GM12875 (cell line): ENCODE results near the gene MEIS2.

Experiments used
- H3K4me3 ChIP-seq: one replicate; pipeline ENCODE4 v1.5.1; 2011; ENCODE audit warnings: low read depth, low read length, control low read depth
- TF ChIP-seq, protein P1 (sequence below): IDR thresholded peaks from 2 replicates; pipeline ENCODE4 v1.5.1; 2011; ENCODE audit warnings: low read depth, mild to moderate bottlenecking, control low read depth, inconsistent platforms, low read length, moderate library complexity, borderline replicate concordance; ENCODE audit not compliant: insufficient read depth

The MEIS2 gene

DNA sequence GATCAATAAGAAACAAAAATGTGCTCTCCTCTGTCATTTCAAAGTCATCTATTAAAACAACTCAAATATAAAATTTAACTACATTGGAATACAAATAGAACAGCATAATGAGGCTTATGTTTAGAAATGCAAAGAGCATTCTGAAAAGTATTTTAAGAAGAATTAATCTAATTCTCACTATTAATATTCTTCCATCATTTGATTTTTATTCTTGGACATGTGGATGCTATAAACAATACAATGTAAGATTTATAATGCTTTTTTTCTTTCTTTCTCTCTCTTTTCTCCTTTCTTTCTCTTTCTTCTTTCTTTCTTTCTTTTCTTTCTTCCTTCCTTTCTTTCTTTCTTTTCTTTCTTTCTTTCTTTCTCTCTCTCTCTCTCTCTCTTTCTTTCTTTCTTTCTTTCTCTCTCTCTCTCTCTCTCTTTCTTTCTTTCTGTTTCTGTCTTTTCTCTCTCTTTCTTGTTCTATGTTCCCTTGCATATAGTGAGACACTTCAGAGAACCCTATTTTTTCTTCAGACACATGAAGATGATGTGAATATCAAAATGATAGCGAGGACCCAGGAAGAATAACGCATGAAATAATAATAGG is 32.6 kb upstream of the MEIS2 start:
- H3K4me3 ChIP-seq = no peak overlapping the region
- TF ChIP-seq, protein P1, sequence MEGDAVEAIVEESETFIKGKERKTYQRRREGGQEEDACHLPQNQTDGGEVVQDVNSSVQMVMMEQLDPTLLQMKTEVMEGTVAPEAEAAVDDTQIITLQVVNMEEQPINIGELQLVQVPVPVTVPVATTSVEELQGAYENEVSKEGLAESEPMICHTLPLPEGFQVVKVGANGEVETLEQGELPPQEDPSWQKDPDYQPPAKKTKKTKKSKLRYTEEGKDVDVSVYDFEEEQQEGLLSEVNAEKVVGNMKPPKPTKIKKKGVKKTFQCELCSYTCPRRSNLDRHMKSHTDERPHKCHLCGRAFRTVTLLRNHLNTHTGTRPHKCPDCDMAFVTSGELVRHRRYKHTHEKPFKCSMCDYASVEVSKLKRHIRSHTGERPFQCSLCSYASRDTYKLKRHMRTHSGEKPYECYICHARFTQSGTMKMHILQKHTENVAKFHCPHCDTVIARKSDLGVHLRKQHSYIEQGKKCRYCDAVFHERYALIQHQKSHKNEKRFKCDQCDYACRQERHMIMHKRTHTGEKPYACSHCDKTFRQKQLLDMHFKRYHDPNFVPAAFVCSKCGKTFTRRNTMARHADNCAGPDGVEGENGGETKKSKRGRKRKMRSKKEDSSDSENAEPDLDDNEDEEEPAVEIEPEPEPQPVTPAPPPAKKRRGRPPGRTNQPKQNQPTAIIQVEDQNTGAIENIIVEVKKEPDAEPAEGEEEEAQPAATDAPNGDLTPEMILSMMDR = no peak

DNA sequence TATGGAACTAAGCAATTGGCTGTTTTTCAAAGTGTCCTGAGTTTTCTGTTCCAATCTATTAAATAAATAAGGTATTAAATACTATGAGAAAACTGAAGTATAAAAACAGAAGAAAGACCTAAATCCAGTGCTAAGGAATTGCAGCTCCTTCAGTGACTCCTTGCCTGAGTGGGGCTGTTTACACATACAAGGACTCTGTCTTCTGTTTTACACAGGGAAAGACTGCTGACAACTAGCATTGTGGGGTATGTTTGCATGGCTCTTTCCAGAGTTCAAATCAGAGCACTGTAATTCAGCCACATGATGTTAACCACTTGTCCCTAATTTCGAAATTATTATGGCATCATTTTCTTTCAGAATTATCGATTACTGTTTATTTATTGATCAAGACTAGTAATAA is 31.3 kb upstream of the MEIS2 start:
- H3K4me3 ChIP-seq = no peak overlapping the region
- TF ChIP-seq, protein P1 = no peak

DNA sequence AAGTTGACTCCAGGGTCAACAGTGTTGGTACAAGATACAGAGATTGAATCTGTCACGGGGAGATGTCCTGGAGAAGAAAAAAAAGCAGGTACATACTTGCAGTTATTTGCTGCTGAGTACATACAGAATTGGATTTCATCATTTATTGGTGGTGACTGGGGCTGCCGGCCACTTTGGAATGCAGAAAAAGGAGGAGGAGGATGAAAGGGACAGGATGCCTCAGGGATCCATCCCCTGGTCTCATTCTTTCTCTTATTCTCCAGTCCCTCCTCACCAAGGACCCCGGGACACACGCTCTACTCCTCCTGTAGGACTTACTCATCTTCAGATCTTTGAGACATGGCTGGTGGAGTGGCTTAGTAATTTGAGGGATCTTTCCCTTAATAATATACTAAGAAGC is 30.0 kb upstream of the MEIS2 start:
- no peak overlapping the region for H3K4me3 ChIP-seq
- TF ChIP-seq, protein P1 = no peak

DNA sequence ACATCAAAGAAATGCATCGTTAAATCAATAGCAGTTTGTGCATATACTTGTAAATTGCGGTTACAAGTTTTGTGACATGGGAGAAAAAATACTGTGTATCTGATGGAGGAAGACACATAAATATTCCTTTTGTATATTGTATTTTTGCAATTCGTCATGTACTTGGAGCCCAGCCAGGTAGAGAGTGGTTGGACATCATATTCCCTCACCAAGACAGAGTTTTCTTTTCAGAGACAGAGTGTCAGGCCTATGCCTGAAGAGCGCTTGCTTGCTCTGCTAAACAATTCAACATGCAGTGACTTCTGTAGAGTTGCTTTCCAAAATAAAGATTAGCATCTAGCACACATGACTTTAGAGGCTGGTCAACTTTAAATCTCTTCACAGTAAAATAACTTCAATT is 24.8 kb upstream of the MEIS2 start:
- TF ChIP-seq, protein P1 = no peak
- H3K4me3 ChIP-seq = no peak overlapping the region

DNA sequence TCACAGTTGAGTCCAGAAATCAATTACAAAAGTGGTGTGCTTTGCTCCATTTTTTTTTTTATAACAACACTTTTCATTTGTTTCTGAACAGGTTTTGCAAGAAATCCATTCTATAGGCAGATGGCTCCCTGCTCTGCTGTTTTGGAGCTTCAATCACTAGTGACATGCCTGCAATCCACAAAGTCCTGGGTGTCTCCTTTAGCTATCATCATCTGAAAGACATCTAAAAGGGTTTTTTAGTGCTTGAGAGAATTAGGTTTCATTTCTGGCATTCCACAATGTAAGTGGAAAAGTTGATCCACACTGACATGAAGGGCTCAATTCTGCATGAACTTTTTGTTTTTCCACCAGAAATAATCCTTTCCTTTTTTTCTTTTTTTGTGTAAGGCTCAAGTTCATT is 24.0 kb upstream of the MEIS2 start:
- TF ChIP-seq, protein P1 = no peak
- H3K4me3 ChIP-seq = no peak overlapping the region

DNA sequence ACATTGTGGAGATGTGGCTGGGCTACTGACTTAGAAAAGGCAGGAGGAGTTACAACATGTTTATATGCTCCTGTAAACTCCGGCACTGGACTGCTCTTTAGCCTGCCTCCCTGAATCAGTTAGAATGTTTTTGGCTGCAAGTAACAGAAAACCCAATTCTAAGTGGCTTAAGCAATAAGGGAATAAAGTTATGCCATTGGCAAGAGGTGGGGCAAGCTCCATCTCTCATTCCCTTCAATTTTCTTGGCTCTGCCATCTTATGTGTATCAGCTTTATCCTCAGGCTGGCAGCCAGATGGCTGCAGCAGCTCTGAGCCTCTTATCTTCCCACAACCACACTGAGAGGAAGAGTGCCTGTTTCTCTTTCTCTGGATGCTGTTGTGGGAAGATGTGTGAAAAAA is 22.4 kb upstream of the MEIS2 start:
- no peak overlapping the region for H3K4me3 ChIP-seq

DNA sequence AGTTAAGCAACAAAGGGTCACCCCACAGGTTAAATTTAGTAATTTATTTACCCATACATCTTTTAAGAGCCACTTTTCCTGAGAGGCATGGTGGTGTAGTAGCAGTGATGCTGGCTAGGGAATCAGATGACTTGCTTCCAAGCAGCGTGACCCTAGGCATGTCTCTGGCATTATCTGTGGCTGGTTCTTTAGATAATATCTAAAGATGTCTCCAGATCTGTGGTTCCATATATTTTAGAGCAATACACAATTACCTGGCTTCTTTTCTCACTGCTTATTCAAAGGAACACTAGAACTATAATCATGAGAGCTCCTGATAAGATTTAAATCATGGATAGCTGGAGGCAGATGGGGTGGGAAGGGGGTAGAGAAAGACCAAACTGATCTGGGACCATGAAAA is 21.1 kb upstream of the MEIS2 start:
- H3K4me3 ChIP-seq = no peak overlapping the region
- TF ChIP-seq, protein P1 = no peak

More for the DNA sequence above, 22.4 kb upstream of the MEIS2 start:
- TF ChIP-seq, protein P1 = no peak
